GM12878 (cell line): ENCODE data around the gene SV2B. TPM values are rescaled to one million over a fixed set of nuclear protein-coding genes. Genes with fewer than 3 reads are reported as not detected.

Experiments
- ATAC-seq: fragments of 200-7000 bp; cut with Tn5 transposase; 3 replicates; pipeline ENCODE4 v1.9.1; 2020; ENCODE audit warnings: mild to moderate bottlenecking, moderate library complexity
- BruUV-seq: library from RNA; stranded (reverse); fragments of 400-500 nt; replicated peaks from 2 replicates; lab custom pipeline; 2021; lab: Mats Ljungman, UMichigan
- CTCF ChIA-PET: fragments of 300-600 bp; sonication (Branson Sonifier 250); formaldehyde crosslinking; extraction: SDS; loops from one replicate; lab custom pipeline; 2021; ENCODE audit warnings: inconsistent platforms; lab: Yijun Ruan, JAX
- POLR2A ChIA-PET: fragments of 350-600 bp; formaldehyde crosslinking; extraction: SDS; loops from one replicate; lab custom pipeline; 2021; ENCODE audit warnings: inconsistent platforms; lab: Charles Lee
- RAD21 ChIA-PET: fragments of 300-600 bp; sonication (Branson Sonifier 250); formaldehyde crosslinking; loops from one replicate; lab custom pipeline; 2023; ENCODE audit warnings: antibody characterized with exemption; ENCODE audit not compliant: unreplicated experiment; lab: Charles Lee
- SMC1A ChIA-PET: fragments of 300-600 bp; sonication (Branson Sonifier 250); formaldehyde crosslinking; loops from one replicate; lab custom pipeline; 2023; ENCODE audit not compliant: unreplicated experiment, uncharacterized antibody; lab: Charles Lee
- DNase-seq: peaks from one replicate; pipeline ENCODE4 v3.0.0-alpha.2; 2011; ENCODE audit warnings: low read depth, low spot score
- FAIRE-seq: peaks from 3 replicates; lab custom pipeline; 2011; peaks lifted over from hg19 to GRCh38; lab: Jason Lieb, UNC
- H2AFZ ChIP-seq: 2 replicates; pipeline ENCODE4 v1.6.0; 2011; ENCODE audit warnings: low read depth, low read length, control low read depth; ENCODE audit not compliant: control insufficient read depth
- H3K27ac ChIP-seq: 2 replicates; pipeline ENCODE4 v1.5.1; 2011; ENCODE audit warnings: control low read depth; ENCODE audit not compliant: control insufficient read depth, insufficient read depth
- H3K27me3 ChIP-seq, 2 experiments: replicated peaks in 1 of 2; 2 replicates each; pipeline versions ENCODE4 v1.6.0 to v1.6.1; 2011; ENCODE audit warnings: low read length in 1 of 2; ENCODE audit not compliant: control insufficient read depth in 2 of 2, insufficient read depth in 2 of 2
- H3K36me3 ChIP-seq, 2 experiments: 2 replicates each; pipeline ENCODE4 v1.5.1; 2011; ENCODE audit warnings: low read length in 1 of 2; ENCODE audit not compliant: control insufficient read depth in 2 of 2, insufficient read depth in 2 of 2
- H3K4me1 ChIP-seq: 2 replicates; pipeline ENCODE4 v1.6.1; 2011; ENCODE audit warnings: mild to moderate bottlenecking, low read length, moderate library complexity, mixed read lengths; ENCODE audit not compliant: control insufficient read depth, insufficient read depth
- H3K4me2 ChIP-seq: 2 replicates; pipeline ENCODE4 v1.6.0; 2011; ENCODE audit warnings: control low read depth; ENCODE audit not compliant: control insufficient read depth, insufficient read depth
- H3K4me3 ChIP-seq: fragments of 200-600 bp; sonication (generic); 2 replicates; pipeline ENCODE4 v1.5.1; 2016
- H3K79me2 ChIP-seq: 2 replicates; pipeline ENCODE4 v1.6.0; 2011; ENCODE audit warnings: low read length; ENCODE audit not compliant: control insufficient read depth, insufficient read depth
- H3K9ac ChIP-seq: 2 replicates; pipeline ENCODE4 v1.8.0; 2011; ENCODE audit warnings: low read length, control low read depth, mixed read lengths; ENCODE audit not compliant: control insufficient read depth, insufficient read depth
- H3K9me3 ChIP-seq: replicated peaks from 3 replicates; pipeline ENCODE4 v1.5.1; 2011; ENCODE audit warnings: mild to moderate bottlenecking, low read length; ENCODE audit not compliant: control insufficient read depth, insufficient read depth
- H4K20me1 ChIP-seq: 2 replicates; pipeline ENCODE4 v1.6.0; 2011; ENCODE audit not compliant: control insufficient read depth, insufficient read depth
- CBFB ChIP-seq: IDR thresholded peaks from 2 replicates; pipeline ENCODE4 v1.6.1; 2016; ENCODE audit warnings: antibody characterized with exemption, low read depth
- CUX1 ChIP-seq: IDR thresholded peaks from 2 replicates; pipeline ENCODE4 v1.6.1; 2012; ENCODE audit warnings: improper control_type of control experiment, low read depth, low read length; ENCODE audit not compliant: insufficient replicate concordance
- E2F4 ChIP-seq: IDR thresholded peaks from 2 replicates; pipeline ENCODE4 v1.6.1; 2012; ENCODE audit warnings: low read depth, low read length, improper control_type of control experiment
- FOS ChIP-seq: IDR thresholded peaks from 3 replicates; pipeline ENCODE4 v1.6.1; 2011; ENCODE audit warnings: borderline replicate concordance; ENCODE audit not compliant: insufficient read length; ENCODE audit errors: extremely low read depth
- IRF5 ChIP-seq: fragments of 450-650 bp; IDR thresholded peaks from 2 replicates; pipeline ENCODE4 v1.6.1; 2017; ENCODE audit warnings: borderline replicate concordance
- MXI1 ChIP-seq: fragments of 150-350 bp; IDR thresholded peaks from 2 replicates; pipeline ENCODE4 v1.6.1; 2011; ENCODE audit warnings: low read depth, mild to moderate bottlenecking, inconsistent platforms, low read length, improper control_type of control experiment
- PML ChIP-seq: IDR thresholded peaks from 2 replicates; pipeline ENCODE4 v1.6.1; 2012; ENCODE audit warnings: low read length, inconsistent platforms
- RUNX3 ChIP-seq: IDR thresholded peaks from 2 replicates; pipeline ENCODE4 v1.6.1; 2012; ENCODE audit warnings: low read length, inconsistent platforms
- SIN3A ChIP-seq: IDR thresholded peaks from 2 replicates; pipeline ENCODE4 v1.6.1; 2012; ENCODE audit warnings: low read depth, low read length, improper control_type of control experiment
- TAF1 ChIP-seq: IDR thresholded peaks from 2 replicates; pipeline ENCODE4 v1.6.1; 2011; ENCODE audit warnings: mild to moderate bottlenecking, low read depth, low read length, borderline replicate concordance
- WRNIP1 ChIP-seq: IDR thresholded peaks from 2 replicates; pipeline ENCODE4 v1.6.1; 2011; ENCODE audit warnings: low read depth, low read length, improper control_type of control experiment, borderline replicate concordance
- YY1 ChIP-seq: IDR thresholded peaks from 2 replicates; pipeline ENCODE4 v1.6.1; 2011; ENCODE audit warnings: low read depth, mild to moderate bottlenecking, low read length
- WGBS: methylation state at CpG from one replicate; pipeline ENCODE4 v1.1.6; 2016; ENCODE audit warnings: low lambda C conversion rate; ENCODE audit not compliant: insufficient replicate concordance, insufficient coverage; ENCODE audit errors: missing lambda C conversion rate; 5-methylcytosine and 5-hydroxymethylcytosine counted together
- in situ Hi-C: fragments of 300-500 bp; cut with MboI; formaldehyde crosslinking; loops from 9 replicates; pipeline ENCODE4 v1.14.3; 2018; ENCODE audit warnings: mixed read lengths
- intact Hi-C: fragments of 100-400 bp; cut with micrococcal nuclease; formaldehyde crosslinking; loops from one replicate; pipeline ENCODE4 v1.14.2; 2022; ENCODE audit not compliant: unreplicated experiment
- polyA plus RNA-seq, 11 experiments: library from polyadenylated mRNA; depleted of rRNA in 4 of 11; unstranded in 6 of 11; stranded (reverse) in 5 of 11; fragments of >200 nt; fragmentation: Nextera tagmentation in 4 of 11; fragmentation: Illumina TruSeq in 1 of 11; extraction: Ambion mirVana in 4 of 11; extraction: Trizol in 1 of 11; gene quantifications; 1 replicate in 1 of 11; 2 replicates in 10 of 11; pipeline versions ENCODE4 v1.2.1 to v1.2.3, GENCODE V29; 2011 to 2016; ENCODE audit warnings: inconsistent platforms in 2 of 11, missing spikeins in 2 of 11, low read depth in 1 of 11
- total RNA-seq, 4 experiments: library from RNA; depleted of rRNA in 3 of 4; stranded (reverse); fragments of >200 nt in 3 of 4; fragmentation: Illumina TruSeq in 1 of 4; extraction: Trizol in 1 of 4; gene quantifications; 2 replicates each; pipeline versions ENCODE4 v1.2.1 to v1.2.3, GENCODE V29; 2013 to 2021
- TF ChIP-seq, protein P1 (sequence below): fragments of 450-650 bp; formaldehyde crosslinking; IDR thresholded peaks from 2 replicates; pipeline ENCODE4 v1.5.0; 2022; ENCODE audit warnings: mild to moderate bottlenecking, missing genetic modification characterization

The SV2B gene
- total and polyA plus RNA-seq, 10 of the 15 experiments (the other 5 are each of a cell fraction or from before 2014, with no cell fraction given) = 0.03 to 1.7 (median 1.3) TPM

DNA sequence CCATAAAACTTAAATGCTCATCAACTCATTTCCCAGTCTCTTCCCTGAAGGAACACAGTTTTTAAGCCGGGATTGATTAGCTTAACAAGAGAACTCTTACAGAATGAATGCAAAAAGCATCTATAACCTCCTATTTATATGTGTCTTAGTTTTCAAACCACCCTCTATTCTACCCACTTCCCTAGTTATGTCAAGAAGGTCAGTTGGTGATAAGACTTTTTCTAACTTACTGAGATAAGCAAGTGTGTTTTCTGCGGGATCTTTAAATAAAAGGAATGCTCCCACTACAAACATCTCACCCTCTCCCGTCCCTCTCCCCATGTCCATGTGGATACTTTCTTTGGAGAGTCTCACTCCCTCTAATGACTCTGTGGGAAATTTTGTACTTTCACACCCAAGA lies 218.5 kb downstream of the SV2B start:
- H3K9ac ChIP-seq = no peak overlapping the region
- ATAC-seq (no peak), FAIRE-seq (no peak), DNase-seq (no peak)
- BruUV-seq = no TSS peak
- no peaks in the 10 kb centered on the region for H3K79me2 ChIP-seq
- in situ Hi-C loops = no loop called here
- no peaks in the 10 kb centered on the region for H3K4me1 ChIP-seq
- no peaks in the 10 kb centered on the region for H3K9me3 ChIP-seq
- RAD21 ChIA-PET = no interaction called here
- no peak overlapping the region for H2AFZ ChIP-seq
- no peak overlapping the region for H3K4me2 ChIP-seq
- intact Hi-C loops = no loop called here
- SMC1A ChIA-PET = no interaction called here
- CTCF ChIA-PET = interaction anchor here (1.5 to 1.6 kb wide), 2 partner anchors 20 to 388 kb away, joined by 4 read pairs; no protein-coding TSS in a partner anchor
- no peak overlapping the region for H3K4me3 ChIP-seq
- H3K36me3 ChIP-seq = no peaks in the 10 kb centered on the region
- no peaks in the 10 kb centered on the region for H3K27me3 ChIP-seq
- H3K27ac ChIP-seq = no peak overlapping the region
- 11% methylated on average over 3 of the region's 3 CpGs for WGBS
- no peaks in the 10 kb centered on the region for H4K20me1 ChIP-seq
- POLR2A ChIA-PET = no interaction called here
- TF ChIP-seq IRF5 (no peak), MXI1 (no peak), SIN3A (no peak), WRNIP1 (no peak), TAF1 (no peak), RUNX3 (no peak), YY1 (no peak), E2F4 (no peak), CBFB (no peak), FOS (no peak), CUX1 (no peak), PML (no peak)
- TF ChIP-seq, protein P1, sequence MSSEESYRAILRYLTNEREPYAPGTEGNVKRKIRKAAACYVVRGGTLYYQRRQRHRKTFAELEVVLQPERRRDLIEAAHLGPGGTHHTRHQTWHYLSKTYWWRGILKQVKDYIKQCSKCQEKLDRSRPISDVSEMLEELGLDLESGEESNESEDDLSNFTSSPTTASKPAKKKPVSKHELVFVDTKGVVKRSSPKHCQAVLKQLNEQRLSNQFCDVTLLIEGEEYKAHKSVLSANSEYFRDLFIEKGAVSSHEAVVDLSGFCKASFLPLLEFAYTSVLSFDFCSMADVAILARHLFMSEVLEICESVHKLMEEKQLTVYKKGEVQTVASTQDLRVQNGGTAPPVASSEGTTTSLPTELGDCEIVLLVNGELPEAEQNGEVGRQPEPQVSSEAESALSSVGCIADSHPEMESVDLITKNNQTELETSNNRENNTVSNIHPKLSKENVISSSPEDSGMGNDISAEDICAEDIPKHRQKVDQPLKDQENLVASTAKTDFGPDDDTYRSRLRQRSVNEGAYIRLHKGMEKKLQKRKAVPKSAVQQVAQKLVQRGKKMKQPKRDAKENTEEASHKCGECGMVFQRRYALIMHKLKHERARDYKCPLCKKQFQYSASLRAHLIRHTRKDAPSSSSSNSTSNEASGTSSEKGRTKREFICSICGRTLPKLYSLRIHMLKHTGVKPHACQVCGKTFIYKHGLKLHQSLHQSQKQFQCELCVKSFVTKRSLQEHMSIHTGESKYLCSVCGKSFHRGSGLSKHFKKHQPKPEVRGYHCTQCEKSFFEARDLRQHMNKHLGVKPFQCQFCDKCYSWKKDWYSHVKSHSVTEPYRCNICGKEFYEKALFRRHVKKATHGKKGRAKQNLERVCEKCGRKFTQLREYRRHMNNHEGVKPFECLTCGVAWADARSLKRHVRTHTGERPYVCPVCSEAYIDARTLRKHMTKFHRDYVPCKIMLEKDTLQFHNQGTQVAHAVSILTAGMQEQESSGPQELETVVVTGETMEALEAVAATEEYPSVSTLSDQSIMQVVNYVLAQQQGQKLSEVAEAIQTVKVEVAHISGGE = no peak
